HG03175 (cell line): ENCODE measurements around the gene PCDHAC1.
"Not testable (repeated sequence)": the region's sequence is repeated elsewhere in the genome, so short reads cannot be mapped to it uniquely, and the experiment has no call there.

ENCODE experiments used
- ATAC-seq: cut with Tn5 transposase; IDR thresholded peaks from one replicate; pipeline ENCODE4 v1.9.1; 2021; ENCODE audit warnings: mild to moderate bottlenecking, moderate library complexity; ENCODE audit not compliant: unreplicated experiment

PCDHAC1 gene, protein sequence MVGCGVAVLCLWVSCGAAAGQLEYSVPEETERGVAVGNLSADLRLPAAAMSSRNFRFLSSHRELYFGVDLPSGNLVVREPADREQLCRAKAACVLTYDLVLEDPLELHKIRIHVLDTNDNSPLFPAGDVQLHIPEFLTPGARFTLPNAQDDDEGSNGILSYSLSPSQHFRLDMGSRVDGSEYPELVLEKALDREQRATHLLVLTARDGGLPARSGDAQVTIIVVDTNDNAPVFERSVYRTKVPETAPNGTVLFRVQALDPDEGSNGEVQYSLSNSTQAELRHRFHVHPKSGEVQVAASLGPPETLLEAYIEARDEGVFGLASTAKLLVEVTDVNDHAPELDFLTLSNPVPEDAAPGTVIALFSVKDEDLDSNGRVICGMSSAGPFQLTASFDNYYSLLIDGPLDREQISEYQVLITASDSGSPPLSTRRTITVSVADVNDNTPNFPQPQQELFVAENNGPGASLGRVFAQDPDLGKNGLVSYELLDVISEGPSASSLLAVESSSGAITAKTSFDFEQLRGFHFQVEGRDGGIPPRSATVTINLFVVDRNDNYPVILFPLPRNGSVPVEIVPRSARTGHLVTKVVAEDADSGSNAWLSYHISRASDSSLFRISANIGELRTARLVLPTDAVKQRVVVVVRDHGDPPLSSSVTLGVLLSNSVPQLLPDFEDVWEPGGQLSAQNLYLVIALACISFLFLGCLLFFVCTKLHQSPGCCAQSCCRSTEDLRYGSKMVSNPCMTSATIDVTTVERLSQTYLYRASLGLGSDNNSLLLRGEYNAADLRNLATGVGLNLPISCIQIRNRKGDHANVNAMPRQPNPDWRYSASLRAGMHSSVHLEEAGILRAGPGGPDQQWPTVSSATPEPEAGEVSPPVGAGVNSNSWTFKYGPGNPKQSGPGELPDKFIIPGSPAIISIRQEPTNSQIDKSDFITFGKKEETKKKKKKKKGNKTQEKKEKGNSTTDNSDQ

GRCh38 chr5:140925806-140926442 is at the start of gene PCDHAC1:
Gene PCDHAC1 (plus strand): TSS chr5:140926299. CDS start chr5:140926893, 594 bp downstream.
- no peak for ATAC-seq

DNA sequence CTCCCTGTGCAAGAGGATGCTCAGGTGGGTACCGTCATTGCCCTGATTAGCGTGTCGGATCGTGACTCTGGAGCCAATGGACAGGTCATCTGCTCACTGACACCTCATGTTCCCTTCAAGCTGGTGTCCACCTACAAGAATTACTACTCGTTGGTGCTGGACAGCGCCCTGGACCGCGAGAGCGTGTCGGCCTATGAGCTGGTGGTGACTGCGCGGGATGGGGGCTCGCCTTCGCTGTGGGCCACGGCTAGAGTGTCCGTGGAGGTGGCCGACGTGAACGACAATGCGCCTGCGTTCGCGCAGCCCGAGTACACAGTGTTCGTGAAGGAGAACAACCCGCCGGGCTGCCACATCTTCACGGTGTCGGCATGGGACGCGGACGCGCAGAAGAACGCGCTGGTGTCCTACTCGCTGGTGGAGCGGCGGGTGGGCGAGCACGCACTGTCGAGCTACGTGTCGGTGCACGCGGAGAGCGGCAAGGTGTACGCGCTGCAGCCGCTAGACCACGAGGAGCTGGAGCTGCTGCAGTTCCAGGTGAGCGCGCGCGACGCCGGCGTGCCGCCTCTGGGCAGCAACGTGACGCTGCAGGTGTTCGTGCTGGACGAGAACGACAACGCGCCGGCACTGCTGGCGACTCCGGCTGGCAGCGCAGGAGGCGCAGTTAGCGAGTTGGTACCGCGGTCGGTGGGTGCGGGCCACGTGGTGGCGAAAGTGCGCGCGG is 49.4 kb upstream of the PCDHAC1 start:
- ATAC-seq: not testable (repeated sequence)

- no peak for ATAC-seq
Observed at GRCh38 chr5:140877262-140877581, 48.9 kb upstream of the PCDHAC1 start.

- ATAC-seq: no peak
Observed at GRCh38 chr5:140881889-140882590, 44.1 kb upstream of the PCDHAC1 start, which contains the start of gene PCDHA13. Gene PCDHA13 (plus strand): TSS chr5:140882124. CDS start chr5:140882269, 145 bp downstream.

DNA sequence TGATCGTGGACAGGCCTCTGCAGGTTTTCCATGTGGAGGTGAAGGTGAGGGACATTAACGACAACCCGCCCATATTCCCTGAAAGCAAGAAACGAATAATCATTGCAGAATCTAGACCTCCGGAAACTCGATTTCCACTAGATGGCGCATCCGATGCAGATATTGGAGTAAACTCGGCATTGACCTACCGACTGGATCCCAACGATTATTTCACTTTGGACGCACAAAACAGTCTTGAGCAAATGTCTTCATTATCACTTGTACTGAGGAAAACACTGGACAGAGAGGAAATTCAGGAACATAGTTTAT is 43.6 kb upstream of the PCDHAC1 start:
- ATAC-seq: no peak

- ATAC-seq: no peak
Observed at GRCh38 chr5:140883373-140883772, 42.7 kb upstream of the PCDHAC1 start.

DNA sequence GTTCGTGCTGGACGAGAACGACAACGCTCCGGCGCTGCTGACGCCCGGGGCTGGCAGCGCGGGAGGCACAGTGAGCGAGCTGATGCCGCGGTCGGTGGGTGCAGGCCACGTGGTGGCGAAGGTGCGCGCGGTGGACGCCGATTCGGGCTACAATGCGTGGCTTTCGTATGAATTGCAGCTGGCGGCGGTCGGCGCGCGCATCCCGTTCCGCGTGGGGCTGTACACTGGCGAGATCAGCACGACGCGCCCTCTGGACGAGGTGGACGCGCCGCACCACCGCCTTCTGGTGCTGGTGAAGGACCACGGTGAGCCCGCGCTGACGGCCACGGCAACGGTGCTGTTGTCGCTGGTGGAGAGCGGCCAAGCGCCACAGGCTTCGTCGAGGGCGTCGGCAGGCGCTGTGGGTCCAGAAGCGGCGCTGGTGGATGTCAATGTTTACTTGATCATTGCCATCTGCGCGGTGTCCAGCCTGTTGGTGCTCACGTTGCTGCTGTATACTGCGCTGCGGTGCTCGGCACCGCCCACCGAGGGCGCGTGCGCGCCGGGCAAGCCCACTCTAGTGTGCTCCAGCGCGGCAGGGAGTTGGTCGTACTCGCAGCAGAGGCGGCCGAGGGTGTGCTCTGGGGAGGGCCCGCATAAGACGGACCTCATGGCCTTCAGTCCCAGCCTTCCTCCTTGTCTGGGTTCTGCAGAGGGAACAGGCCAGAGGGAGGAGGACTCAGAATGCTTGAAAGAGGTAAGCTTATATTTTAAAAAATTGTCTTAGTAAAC is 42.0 kb upstream of the PCDHAC1 start:
- ATAC-seq: no peak

DNA sequence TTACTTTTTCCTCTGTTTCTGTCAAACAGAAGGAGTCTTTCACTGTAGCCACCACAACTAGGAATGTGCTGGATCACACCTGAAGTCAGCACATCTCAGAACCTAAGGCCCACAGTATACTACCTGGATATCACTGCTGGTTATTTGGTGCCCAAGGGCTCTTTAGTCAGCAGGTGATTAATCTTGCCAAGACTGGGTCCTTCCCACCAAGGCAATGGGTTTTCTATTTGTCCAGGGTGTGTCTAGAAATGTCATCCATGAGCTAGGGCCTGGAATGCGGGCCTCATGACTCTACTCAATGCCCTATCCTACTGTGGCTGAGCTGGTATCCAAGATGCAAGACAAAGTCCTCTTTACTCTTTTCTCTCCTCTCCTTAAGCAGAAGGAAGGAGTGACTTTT is 9.8 kb upstream of the PCDHAC1 start:
- no peak for ATAC-seq

DNA sequence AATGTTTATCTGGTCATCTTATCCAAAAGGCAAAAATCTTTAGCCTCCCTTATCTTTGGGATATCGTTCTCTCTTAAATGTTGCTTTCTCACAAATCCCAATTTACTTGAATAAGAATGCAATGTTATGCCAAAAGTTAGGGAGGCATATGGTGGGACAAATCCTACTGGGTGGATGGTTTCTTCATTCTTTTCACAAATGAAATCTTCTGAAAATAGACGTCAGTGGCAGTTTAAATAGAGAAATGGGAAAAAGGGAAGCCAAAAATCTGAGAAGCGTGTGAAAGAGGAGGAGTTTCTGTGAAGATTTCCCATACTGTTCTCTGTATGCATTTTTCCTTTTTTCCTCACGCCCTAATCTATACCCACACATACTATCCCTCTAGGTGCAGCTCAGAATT is 2.5 kb upstream of the PCDHAC1 start:
- no peak for ATAC-seq

DNA sequence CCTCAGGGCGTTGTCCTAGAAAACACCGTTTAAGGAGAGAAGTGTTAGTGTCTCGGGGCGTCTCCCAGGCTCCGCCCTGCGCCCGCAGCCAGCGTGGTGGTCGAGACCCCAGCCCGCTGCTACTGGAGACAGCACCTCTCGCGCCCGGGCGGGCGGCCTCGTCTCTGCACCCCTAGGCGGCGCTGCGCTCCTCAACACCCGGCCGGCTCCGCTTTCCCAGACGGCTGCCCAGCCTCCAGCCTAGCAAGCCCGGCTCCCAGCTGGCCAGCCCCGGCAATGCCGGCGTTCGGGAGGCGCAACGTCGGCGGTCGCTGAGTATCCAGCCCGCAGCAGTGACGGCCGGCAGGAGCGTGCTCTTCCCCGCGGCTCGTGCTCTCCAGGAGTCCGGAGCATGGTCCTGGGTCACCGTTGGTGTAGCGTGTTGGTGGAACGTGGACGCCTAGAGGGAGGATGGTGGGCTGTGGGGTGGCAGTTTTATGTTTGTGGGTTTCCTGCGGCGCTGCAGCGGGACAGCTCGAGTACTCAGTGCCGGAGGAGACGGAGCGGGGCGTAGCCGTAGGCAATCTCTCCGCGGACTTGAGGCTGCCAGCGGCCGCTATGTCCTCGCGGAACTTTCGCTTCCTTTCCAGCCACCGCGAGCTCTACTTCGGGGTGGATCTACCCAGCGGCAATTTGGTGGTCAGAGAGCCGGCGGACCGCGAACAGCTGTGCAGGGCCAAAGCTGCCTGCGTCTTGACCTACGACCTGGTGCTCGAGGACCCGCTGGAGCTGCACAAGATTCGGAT is 536 bp downstream of the PCDHAC1 start:
- ATAC-seq: no peak

GRCh38 chr5:140927228-140927573 is 1.1 kb downstream of the PCDHAC1 start:
- ATAC-seq: no peak

DNA sequence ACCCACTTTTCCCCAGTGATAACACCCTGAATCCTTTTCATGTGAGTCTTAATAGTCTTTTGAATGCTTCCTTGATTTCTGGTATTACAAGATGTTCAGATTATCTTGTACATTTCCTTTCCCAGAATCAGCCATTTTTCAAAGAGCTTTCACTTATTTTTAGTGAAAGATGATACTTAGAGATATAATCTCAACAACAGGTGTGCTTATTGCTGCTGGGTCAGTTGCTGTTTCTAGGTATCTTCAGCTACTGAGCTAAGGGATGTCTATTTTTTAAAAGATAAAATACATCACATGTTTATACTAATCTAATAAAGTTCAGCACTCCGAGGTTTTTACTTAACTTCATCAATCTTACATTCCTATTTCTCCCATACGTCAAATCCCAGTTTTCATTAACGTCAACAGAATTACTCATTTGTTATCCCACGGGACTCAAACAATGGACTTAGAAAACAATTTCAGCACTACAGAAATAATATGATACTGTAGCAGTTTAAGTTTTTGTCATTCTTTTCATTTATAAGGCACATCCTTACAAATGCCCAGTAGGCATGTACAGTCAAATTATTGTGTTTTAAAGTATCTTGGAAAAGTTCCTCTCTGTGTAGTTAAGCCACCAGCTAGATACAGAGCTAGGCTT is 9.0 kb downstream of the PCDHAC1 start:
- no peak for ATAC-seq

GRCh38 chr5:140946578-140946977 is 20.5 kb downstream of the PCDHAC1 start:
- ATAC-seq: no peak

DNA sequence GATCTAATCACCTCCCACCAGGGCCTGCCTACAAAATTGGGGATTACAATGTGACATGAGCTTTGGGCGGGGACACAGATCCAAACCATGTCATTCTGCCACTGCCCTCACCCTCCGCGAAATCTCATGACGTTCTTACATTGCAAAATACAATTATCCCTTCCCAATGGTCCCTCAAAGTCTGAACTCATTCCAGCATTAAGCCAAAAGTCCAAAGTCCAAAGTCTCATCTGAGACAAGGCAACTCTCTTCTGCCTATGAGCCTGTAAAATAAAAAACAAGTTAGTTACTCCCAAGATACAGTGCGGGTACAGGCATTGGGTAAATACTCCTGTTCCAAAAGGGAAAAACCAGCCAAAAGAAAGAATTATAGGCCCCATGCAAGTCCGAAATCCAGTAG is 25.5 kb downstream of the PCDHAC1 start:
- no peak for ATAC-seq

- ATAC-seq: no peak
Observed at GRCh38 chr5:140953234-140953633, 27.1 kb downstream of the PCDHAC1 start.

DNA sequence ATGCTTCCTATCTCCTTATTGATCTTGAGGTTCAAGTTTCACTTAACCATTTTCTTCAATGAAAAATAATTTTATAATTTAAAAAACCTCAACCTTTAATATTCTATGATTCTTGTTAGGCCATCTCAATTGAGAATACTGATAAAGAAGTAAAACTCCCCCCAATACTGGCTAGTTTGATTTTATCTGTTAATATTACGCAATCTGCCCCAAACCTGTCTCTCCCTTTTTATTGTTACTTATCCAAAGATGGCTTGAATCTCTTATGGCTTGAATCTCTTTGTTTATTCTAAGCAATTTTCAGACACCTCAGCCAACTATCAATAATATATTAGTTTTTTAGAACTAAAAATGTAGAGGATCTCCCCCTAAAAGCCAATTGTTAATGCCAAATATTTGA is 36.1 kb downstream of the PCDHAC1 start:
- no peak for ATAC-seq

DNA sequence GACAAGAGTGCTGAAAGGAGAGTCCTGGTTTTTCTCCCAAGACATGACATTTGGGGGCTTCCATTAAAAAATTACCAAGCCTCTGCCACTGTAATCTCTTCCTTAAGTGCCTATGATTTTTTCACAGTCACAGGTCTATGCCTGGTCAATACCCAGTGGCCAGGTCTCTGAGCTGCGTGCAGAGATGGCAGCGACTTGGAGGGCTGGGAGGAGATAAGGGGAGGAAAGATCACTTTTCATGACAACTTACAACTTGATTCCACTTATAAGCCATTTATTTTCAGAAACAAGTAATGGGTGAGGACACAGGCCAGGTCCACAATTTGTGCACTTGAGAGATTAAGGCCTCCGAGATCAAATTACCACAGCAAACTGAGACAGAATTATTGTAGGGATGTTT is 38.3 kb downstream of the PCDHAC1 start:
- no peak for ATAC-seq

DNA sequence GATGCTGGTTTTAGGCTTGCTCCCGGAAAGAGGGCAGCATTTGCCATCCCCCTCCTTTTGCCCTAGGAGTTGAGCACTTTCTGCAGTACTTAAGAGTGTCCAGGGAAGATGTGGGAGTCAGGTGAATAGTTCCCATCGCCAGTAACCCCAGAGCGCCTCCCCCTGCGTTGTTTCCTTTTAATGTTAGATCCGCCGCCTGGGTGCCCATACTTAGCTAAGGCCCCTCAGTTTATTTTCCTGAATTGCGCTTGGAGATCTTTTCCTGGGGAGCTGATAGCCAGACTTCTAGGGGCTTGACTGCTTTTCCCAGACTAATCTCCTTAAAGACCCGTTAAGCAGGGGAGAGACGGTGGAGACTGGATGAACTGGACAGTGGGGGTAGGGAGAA is 39.8 kb downstream of the PCDHAC1 start:
- ATAC-seq: no peak
